ENCODE measurements around the gene TADA3.

TADA3 gene

GRCh38 chr3:9809239-9809614 is 17.0 kb upstream of the TADA3 start:
- DNase-seq: no peak

- peak; percentile 69 for DNase-seq
Observed at GRCh38 chr3:9808345-9809037, 16.2 kb upstream of the TADA3 start.

- no peak for DNase-seq
Observed at GRCh38 chr3:9807981-9808344, 15.7 kb upstream of the TADA3 start.

- no peak for DNase-seq
Observed at GRCh38 chr3:9806688-9807589, 14.7 kb upstream of the TADA3 start.

GRCh38 chr3:9806137-9806536 is 13.9 kb upstream of the TADA3 start:
- DNase-seq: no peak

- no peak for DNase-seq
Observed at GRCh38 chr3:9804996-9805395, 12.7 kb upstream of the TADA3 start.

GRCh38 chr3:9803494-9803893 is 11.2 kb upstream of the TADA3 start:
- no peak for DNase-seq

GRCh38 chr3:9800529-9800928 is 8.3 kb upstream of the TADA3 start:
- DNase-seq: no peak

- DNase-seq: no peak
Observed at GRCh38 chr3:9797196-9797945, 5.1 kb upstream of the TADA3 start.

- DNase-seq: no peak
Observed at GRCh38 chr3:9795207-9795606, 2.9 kb upstream of the TADA3 start.

- DNase-seq: no peak
Observed at GRCh38 chr3:9794400-9794799, 2.1 kb upstream of the TADA3 start.

- peak; percentile 59 for DNase-seq
Observed at GRCh38 chr3:9793161-9793781, 998 bp upstream of the TADA3 start.

GRCh38 chr3:9791790-9792404 is 376 bp downstream of the TADA3 start:
- DNase-seq: no peak

GRCh38 chr3:9791127-9791526 is 1.1 kb downstream of the TADA3 start:
- no peak for DNase-seq

GRCh38 chr3:9787714-9788113 is 4.6 kb downstream of the TADA3 start:
- no peak for DNase-seq

- DNase-seq: no peak
Observed at GRCh38 chr3:9786825-9787669, 5.2 kb downstream of the TADA3 start.

GRCh38 chr3:9786209-9786739 is 6.0 kb downstream of the TADA3 start:
- DNase-seq: no peak

- DNase-seq: no peak
Observed at GRCh38 chr3:9785602-9786001, 6.7 kb downstream of the TADA3 start.

GRCh38 chr3:9784965-9785364 is 7.3 kb downstream of the TADA3 start:
- no peak for DNase-seq

GRCh38 chr3:9783954-9784353 is 8.3 kb downstream of the TADA3 start:
- DNase-seq: no peak

GRCh38 chr3:9782770-9783169 is 9.5 kb downstream of the TADA3 start:
- no peak for DNase-seq
